GM12878 (cell line): ENCODE results near the gene SLC35F6.

Experiments
- CBFB ChIP-seq: IDR thresholded peaks from 2 replicates; pipeline ENCODE4 v1.6.1; 2016; ENCODE audit warnings: antibody characterized with exemption, low read depth
- CHD1 ChIP-seq: IDR thresholded peaks from 2 replicates; pipeline ENCODE4 v1.6.1; 2012; ENCODE audit warnings: low read depth, low read length, improper control_type of control experiment
- CHD2 ChIP-seq: IDR thresholded peaks from 2 replicates; pipeline ENCODE4 v1.6.1; 2011; ENCODE audit warnings: low read depth, low read length, improper control_type of control experiment, borderline replicate concordance
- EP300 ChIP-seq, 2 experiments: fragments of 150-350 bp in 1 of 2; IDR thresholded peaks; 2 replicates each; pipeline ENCODE4 v1.6.1; 2011 to 2012; ENCODE audit warnings: low read depth in 2 of 2, low read length in 2 of 2, borderline replicate concordance in 1 of 2, improper control_type of control experiment in 1 of 2, inconsistent platforms in 1 of 2; ENCODE audit not compliant: control insufficient read depth in 1 of 2
- POLR2A ChIP-seq: IDR thresholded peaks from 2 replicates; pipeline ENCODE4 v1.6.1; 2011; ENCODE audit warnings: low read depth, mild to moderate bottlenecking, low read length
- RAD21 ChIP-seq: IDR thresholded peaks from 2 replicates; pipeline ENCODE4 v1.6.1; 2011; ENCODE audit warnings: mild to moderate bottlenecking, low read depth, low read length, moderate library complexity; ENCODE audit not compliant: insufficient read depth
- STAT1 ChIP-seq: fragments of 450-650 bp; conservative IDR thresholded peaks from 2 replicates; pipeline ENCODE4 v1.6.1; 2014; ENCODE audit warnings: antibody characterized with exemption, mild to moderate bottlenecking
- YY1 ChIP-seq: IDR thresholded peaks from 2 replicates; pipeline ENCODE4 v1.6.1; 2011; ENCODE audit warnings: low read depth, mild to moderate bottlenecking, low read length
- ZNF274 ChIP-seq: IDR thresholded peaks from one replicate; pipeline ENCODE4 v1.8.0; 2011; ENCODE audit not compliant: insufficient read length, insufficient read depth
- ZNF622 ChIP-seq: fragments of 450-650 bp; IDR thresholded peaks from 2 replicates; pipeline ENCODE4 v1.6.1; 2017; ENCODE audit warnings: mild to moderate bottlenecking, inconsistent platforms
- TF ChIP-seq, protein P1 (sequence below), 3 experiments: IDR thresholded peaks in 2 of 3; conservative IDR thresholded peaks in 1 of 3; 2 replicates each; pipeline ENCODE4 v1.5.1; 2011; ENCODE audit warnings: low read depth in 3 of 3, low read length in 3 of 3, mild to moderate bottlenecking in 3 of 3, control low read depth in 2 of 3, moderate library complexity in 2 of 3, inconsistent platforms in 1 of 3, mixed read lengths in 1 of 3; ENCODE audit not compliant: control insufficient read depth in 2 of 3, insufficient read depth in 1 of 3; ENCODE audit errors: extremely low read depth in 1 of 3
- TF ChIP-seq, protein P2 (sequence below): fragments of 450-650 bp; IDR thresholded peaks from 2 replicates; pipeline ENCODE4 v1.6.1; 2016; ENCODE audit warnings: mild to moderate bottlenecking
- TF ChIP-seq, protein P3 (sequence below): IDR thresholded peaks from 2 replicates; pipeline ENCODE4 v1.6.1; 2011; ENCODE audit warnings: mild to moderate bottlenecking, low read depth, low read length, moderate library complexity; ENCODE audit not compliant: insufficient replicate concordance

DNA sequence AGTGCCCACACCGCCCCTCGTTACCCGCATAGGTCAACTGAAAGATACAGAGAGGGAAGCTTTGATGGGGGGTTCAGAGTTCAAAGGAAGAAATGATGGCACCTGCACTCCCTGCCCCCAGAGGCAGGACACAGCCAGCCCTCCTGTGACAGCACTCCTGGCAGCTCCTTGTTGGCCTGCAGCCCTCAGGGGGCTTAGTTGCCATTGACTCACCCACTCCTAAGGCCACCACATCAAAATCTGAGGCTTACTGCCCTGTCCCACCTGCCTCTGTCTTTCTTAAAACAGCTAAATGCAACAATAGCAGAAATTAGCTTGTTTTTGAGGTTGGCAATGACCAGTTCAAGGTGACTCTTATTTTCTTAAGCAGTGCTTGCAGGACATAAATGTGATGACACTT is 31.6 kb upstream of the SLC35F6 start:
- TF ChIP-seq, protein P1, sequence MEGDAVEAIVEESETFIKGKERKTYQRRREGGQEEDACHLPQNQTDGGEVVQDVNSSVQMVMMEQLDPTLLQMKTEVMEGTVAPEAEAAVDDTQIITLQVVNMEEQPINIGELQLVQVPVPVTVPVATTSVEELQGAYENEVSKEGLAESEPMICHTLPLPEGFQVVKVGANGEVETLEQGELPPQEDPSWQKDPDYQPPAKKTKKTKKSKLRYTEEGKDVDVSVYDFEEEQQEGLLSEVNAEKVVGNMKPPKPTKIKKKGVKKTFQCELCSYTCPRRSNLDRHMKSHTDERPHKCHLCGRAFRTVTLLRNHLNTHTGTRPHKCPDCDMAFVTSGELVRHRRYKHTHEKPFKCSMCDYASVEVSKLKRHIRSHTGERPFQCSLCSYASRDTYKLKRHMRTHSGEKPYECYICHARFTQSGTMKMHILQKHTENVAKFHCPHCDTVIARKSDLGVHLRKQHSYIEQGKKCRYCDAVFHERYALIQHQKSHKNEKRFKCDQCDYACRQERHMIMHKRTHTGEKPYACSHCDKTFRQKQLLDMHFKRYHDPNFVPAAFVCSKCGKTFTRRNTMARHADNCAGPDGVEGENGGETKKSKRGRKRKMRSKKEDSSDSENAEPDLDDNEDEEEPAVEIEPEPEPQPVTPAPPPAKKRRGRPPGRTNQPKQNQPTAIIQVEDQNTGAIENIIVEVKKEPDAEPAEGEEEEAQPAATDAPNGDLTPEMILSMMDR (IDR thresholded peaks at IDR 0.05 in 2 of 3, conservative IDR thresholded peaks at IDR 0.05 in 1 of 3; ENCODE audit: control insufficient read depth in 2 of 3, extremely low read depth in 1 of 3, insufficient read depth in 1 of 3, low read depth in 3 of 3, low read length in 3 of 3), result no peak
- TF ChIP-seq ZNF622 (no peak), RAD21 (no peak), CHD2 (no peak), ZNF274 (no peak), POLR2A (no peak), EP300 (IDR thresholded peaks at IDR 0.05; ENCODE audit: borderline replicate concordance in 1 of 2, control insufficient read depth in 1 of 2, low read depth in 2 of 2, low read length in 2 of 2) (no peak), CBFB (no peak), YY1 (no peak), CHD1 (no peak), STAT1 (no peak)
- TF ChIP-seq, protein P2, sequence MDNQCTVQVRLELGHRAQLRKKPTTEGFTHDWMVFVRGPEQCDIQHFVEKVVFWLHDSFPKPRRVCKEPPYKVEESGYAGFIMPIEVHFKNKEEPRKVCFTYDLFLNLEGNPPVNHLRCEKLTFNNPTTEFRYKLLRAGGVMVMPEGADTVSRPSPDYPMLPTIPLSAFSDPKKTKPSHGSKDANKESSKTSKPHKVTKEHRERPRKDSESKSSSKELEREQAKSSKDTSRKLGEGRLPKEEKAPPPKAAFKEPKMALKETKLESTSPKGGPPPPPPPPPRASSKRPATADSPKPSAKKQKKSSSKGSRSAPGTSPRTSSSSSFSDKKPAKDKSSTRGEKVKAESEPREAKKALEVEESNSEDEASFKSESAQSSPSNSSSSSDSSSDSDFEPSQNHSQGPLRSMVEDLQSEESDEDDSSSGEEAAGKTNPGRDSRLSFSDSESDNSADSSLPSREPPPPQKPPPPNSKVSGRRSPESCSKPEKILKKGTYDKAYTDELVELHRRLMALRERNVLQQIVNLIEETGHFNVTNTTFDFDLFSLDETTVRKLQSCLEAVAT, result no peak
- TF ChIP-seq, protein P3, sequence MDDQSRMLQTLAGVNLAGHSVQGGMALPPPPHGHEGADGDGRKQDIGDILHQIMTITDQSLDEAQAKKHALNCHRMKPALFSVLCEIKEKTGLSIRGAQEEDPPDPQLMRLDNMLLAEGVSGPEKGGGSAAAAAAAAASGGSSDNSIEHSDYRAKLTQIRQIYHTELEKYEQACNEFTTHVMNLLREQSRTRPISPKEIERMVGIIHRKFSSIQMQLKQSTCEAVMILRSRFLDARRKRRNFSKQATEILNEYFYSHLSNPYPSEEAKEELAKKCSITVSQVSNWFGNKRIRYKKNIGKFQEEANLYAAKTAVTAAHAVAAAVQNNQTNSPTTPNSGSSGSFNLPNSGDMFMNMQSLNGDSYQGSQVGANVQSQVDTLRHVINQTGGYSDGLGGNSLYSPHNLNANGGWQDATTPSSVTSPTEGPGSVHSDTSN, result no peak
